Ectodermal cell (in vitro differentiated cells): Measurements from ENCODE around the gene PPFIA2. TPM values are rescaled to one million over a fixed set of nuclear protein-coding genes. Genes with fewer than 3 reads are reported as not detected.
A peak's percentile ranks its signal among the peaks of the same experiment; 100 is the strongest.

Experiments
- H3K27ac ChIP-seq: 2 replicates; pipeline ENCODE4 v1.7.0; 2013; ENCODE audit warnings: mild to moderate bottlenecking, low read depth, low read length; ENCODE audit not compliant: insufficient read depth, poor library complexity, severe bottlenecking
- H3K27me3 ChIP-seq: 2 replicates; pipeline ENCODE4 v1.7.0; 2013; ENCODE audit warnings: mild to moderate bottlenecking, low read length; ENCODE audit not compliant: insufficient read depth, control insufficient read depth, poor library complexity, severe bottlenecking
- H3K36me3 ChIP-seq: one replicate; pipeline ENCODE4 v1.7.0; 2013; ENCODE audit warnings: low read length; ENCODE audit not compliant: control insufficient read depth, insufficient read depth
- H3K4me1 ChIP-seq: one replicate; pipeline ENCODE4 v1.7.0; 2013; ENCODE audit warnings: low read length; ENCODE audit not compliant: control insufficient read depth, insufficient read depth
- H3K4me3 ChIP-seq: 2 replicates; pipeline ENCODE4 v1.7.0; 2013; ENCODE audit warnings: low read depth, low read length, control low read depth; ENCODE audit not compliant: insufficient read depth
- H3K9me3 ChIP-seq: 2 replicates; pipeline ENCODE4 v1.7.0; 2013; ENCODE audit warnings: mild to moderate bottlenecking, low read length, moderate library complexity; ENCODE audit not compliant: control insufficient read depth
- WGBS, 2 experiments: methylation state at CpG; one replicate each; pipeline ENCODE4 v1.1.7; 2013; ENCODE audit warnings: missing lambda C conversion rate in 2 of 2; 5-methylcytosine and 5-hydroxymethylcytosine counted together
- polyA plus RNA-seq, 4 experiments: library from polyadenylated mRNA; stranded (reverse); fragments of 50-300 nt; gene quantifications; one replicate each; pipeline ENCODE4 v1.2.3, GENCODE V29; 2013

PPFIA2 gene
- polyA plus RNA-seq (2013, experiment 1 of 4): 2.8 TPM
- polyA plus RNA-seq (2013, experiment 2 of 4): 1.5 TPM
- polyA plus RNA-seq (2013, experiment 3 of 4): 1.8 TPM
- 1.2 TPM for polyA plus RNA-seq (2013, experiment 4 of 4)

GRCh38 chr12:81759190-81760051 is at the start of gene PPFIA2:
TSS of gene PPFIA2 (minus strand) at chr12:81759350.
- WGBS, 2 experiments: 7 to 8% methylated on average over 31 to 34 of the region's 34 CpGs
- H3K27ac ChIP-seq: no peak within 1 kb of the TSS

DNA sequence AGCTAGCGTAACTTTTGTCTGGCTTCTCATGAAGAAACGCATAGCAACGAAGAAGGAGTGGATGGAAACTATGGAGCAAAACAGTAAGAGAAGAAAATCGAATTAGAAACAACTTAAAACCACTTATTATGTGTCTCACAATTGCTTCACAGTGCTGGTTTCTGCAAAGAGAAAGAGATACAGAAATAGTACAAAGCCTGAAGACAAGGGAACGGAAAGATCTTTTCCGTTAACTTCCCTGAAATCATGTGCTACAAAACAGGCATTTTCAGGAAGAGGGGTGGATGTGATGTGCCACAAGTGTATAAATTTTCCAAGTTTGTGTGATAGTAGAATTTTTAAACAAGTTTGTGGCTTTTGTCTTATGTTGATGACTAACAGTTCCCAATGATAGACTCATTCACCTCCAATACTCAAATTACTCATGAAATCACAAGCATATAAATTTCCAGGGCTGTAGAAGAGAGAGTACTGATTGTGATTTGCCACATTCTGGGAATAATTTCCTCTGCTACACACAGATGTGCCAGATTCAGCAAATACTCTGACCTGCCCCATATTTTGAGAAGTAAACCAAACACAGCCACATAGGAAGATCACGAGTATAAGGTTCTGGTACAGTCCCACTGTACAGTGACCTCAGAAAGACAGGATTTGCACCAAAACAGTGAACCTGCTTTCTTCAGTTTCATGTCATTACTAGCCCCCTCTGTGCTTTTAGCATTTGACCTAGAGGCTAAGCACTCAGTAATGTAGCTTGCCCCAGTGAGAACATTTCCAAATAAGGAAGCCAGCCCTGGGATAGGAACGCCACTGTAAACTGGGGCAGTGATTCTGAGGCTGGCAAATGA is 41.4 kb upstream of the PPFIA2 start:
- H3K27ac ChIP-seq: no peak overlapping the region
- H3K4me3 ChIP-seq: no peak overlapping the region
- H3K36me3 ChIP-seq: no peaks in the 10 kb centered on the region
- H3K9me3 ChIP-seq: no peaks in the 10 kb centered on the region
- H3K27me3 ChIP-seq: no peaks in the 10 kb centered on the region
- 81 to 82% methylated on average over 8 of the region's 8 CpGs for WGBS, 2 experiments
- no peaks in the 10 kb centered on the region for H3K4me1 ChIP-seq

More at GRCh38 chr12:81759190-81760051, at the start of gene PPFIA2:
- no peaks in the 10 kb centered on the region for H3K9me3 ChIP-seq
- H3K4me1 ChIP-seq: no peaks in the 10 kb centered on the region
- H3K27me3 ChIP-seq: peaks cover 37% of the 10 kb centered on the region
- no peaks in the 10 kb centered on the region for H3K36me3 ChIP-seq
- H3K4me3 ChIP-seq: peak within 1 kb of the TSS; percentile 63

DNA sequence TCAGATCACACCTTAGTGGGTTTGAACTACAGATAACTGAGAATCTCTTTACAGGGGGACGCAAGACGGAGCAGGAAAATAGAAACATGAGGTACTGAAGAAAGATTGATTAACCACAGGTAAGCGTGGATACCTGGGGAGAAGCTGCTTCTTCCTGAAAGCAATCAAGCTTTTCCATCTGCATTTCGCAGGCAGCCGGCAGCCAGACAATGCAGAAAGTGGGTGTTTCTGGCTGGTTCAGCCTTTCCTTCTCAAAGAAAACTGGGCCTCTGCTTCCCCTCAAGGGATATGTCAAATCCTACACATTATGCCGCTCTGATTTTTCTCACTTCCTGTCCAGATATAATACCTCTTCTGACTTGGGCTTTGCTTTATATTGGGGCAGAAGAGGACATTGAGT is 39.1 kb upstream of the PPFIA2 start:
- Histone ChIP-seq H3K36me3 (no peaks in the 10 kb centered on the region), H3K4me3 (no peak overlapping the region)
- WGBS, 2 experiments: 71 to 77% methylated on average over 5 to 6 of the region's 6 CpGs

DNA sequence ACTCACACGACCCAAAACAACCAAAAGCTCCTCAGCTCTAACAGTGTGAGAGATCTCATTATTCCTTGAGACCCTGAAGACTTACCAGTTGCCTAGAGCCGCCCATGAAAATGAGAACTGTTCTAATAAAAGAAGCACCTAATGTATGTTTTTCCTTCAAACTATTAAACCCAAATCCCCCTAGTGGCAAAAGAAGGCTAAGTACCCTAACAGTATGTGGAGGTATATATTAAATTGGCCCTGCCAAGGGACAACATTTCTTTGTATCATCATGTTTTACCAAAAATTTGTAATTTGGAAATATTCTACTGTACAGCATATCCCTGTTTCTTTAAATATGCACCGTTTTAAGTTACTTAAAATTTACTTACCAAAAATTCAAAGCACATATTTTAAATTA is 38.0 kb upstream of the PPFIA2 start:
- no peaks in the 10 kb centered on the region for H3K36me3 ChIP-seq
- H3K27ac ChIP-seq: no peak overlapping the region
- no peak overlapping the region for H3K4me3 ChIP-seq
- WGBS, 2 experiments: 44 to 54% methylated on average over 2 to 3 of the region's 3 CpGs
- H3K4me1 ChIP-seq: no peaks in the 10 kb centered on the region
- no peaks in the 10 kb centered on the region for H3K9me3 ChIP-seq
- H3K27me3 ChIP-seq: no peaks in the 10 kb centered on the region

More for the DNA sequence above, 39.1 kb upstream of the PPFIA2 start:
- no peak overlapping the region for H3K27ac ChIP-seq
- no peaks in the 10 kb centered on the region for H3K9me3 ChIP-seq
- no peaks in the 10 kb centered on the region for H3K27me3 ChIP-seq
- no peaks in the 10 kb centered on the region for H3K4me1 ChIP-seq

DNA sequence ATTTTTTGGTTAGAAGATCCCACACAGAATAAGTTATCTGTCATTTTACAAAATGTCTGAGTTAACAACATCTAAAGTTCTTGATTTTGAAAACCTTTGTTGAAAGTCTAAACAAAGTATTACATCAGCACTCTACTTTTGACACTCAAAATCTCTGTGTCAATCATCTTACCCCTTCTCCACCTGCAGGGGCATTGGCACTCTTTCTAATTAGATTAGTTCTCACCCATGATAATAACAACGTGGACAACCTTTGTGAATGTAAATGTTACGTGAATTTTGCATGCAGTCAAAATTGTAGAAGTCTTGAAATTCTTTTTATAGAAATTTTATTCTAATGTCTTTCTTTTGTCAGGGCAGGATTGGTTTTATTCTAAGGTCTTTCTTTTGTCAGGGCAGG is 33.5 kb upstream of the PPFIA2 start:
- Histone ChIP-seq H3K36me3 (no peaks in the 10 kb centered on the region), H3K4me3 (no peak overlapping the region), H3K27ac (no peak overlapping the region), H3K4me1 (no peaks in the 10 kb centered on the region), H3K9me3 (no peaks in the 10 kb centered on the region), H3K27me3 (no peaks in the 10 kb centered on the region)
- WGBS, 2 experiments: 89 to 100% methylated on average over 1 to 2 of the region's 2 CpGs

- H3K4me1 ChIP-seq: no peaks in the 10 kb centered on the region
- no peak overlapping the region for H3K4me3 ChIP-seq
- H3K27ac ChIP-seq: no peak overlapping the region
- no peaks in the 10 kb centered on the region for H3K36me3 ChIP-seq
- H3K9me3 ChIP-seq: no peaks in the 10 kb centered on the region
- no peaks in the 10 kb centered on the region for H3K27me3 ChIP-seq
Measured at GRCh38 chr12:81779216-81779615, 20.1 kb upstream of the PPFIA2 start.

- Histone ChIP-seq H3K4me3 (no peak overlapping the region), H3K27me3 (no peaks in the 10 kb centered on the region), H3K9me3 (no peaks in the 10 kb centered on the region), H3K4me1 (no peaks in the 10 kb centered on the region), H3K36me3 (no peaks in the 10 kb centered on the region), H3K27ac (no peak overlapping the region)
- 78 to 89% methylated on average over 1 of the region's 2 CpGs for WGBS, 2 experiments
Measured at GRCh38 chr12:81778719-81779118, 19.6 kb upstream of the PPFIA2 start.

DNA sequence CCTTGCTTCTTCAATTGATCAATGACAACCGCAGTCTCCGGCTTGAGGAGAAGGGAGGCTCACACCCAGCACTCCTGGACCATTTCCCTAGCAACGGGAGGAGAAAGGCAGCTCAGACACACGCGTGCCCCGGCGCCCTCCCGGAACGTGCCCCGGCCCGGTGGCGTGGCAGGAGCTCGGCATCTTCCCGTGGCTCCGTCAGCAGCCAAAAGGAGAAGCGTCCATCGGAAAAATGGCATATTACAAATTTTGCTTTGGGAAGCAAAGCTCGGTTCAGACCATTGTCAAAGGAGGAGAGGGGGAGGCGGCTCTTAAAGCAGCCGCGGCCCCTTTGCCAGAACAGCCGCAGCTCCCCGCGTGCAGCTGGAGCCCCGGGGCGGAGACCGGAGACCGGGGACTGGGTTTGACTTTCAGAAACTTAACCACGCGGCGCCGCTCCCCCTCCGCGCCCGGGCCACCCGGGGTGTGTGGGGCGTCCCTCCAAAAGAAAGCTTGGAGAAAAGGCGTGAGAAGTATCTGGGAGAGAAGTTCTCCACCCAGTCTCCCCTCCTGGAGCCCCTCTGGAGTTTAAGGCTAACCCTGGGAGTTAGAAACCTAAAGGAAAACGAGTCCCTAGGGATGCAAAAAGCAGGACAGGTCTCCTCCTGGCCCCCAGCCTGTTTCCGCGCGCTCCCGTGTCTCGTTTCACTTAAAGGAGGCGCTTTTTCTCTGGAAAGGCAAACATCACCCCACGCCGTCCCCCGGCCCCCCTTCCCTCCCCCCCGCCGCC is 545 bp downstream of the PPFIA2 start:
- H3K27me3 ChIP-seq: peaks cover 37% of the 10 kb centered on the region
- 0% methylated on average over 44 to 45 of the region's 50 CpGs for WGBS, 2 experiments
- H3K27ac ChIP-seq: no peak overlapping the region

DNA sequence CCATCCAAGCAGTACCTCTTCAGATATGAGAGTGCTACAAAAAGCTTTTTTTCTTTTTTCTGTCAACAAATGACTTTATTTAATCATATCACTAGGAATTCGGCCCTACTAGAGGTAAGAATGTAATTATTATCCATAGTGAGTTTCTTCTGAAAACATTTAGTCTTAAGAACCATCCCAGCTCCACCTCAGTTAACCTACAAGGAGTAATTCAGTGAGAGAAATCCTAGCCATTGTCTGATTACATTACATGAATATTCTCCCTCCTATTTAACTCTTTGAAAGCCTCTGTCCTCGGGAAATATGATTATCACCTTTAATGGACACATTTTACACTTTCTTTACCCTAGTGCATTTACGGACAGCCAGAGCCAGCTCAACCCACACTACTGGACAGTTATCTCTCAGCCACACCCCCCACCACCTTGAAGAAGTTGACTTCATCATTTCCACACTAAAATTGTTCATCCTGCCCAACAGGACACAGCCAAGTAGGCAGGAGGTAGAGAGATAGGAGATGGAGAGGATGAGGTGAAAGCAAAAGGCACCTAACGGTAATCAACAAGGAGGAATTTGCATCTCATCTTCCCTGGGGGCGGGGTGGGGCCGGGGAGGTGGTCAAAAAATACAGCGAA is 1.3 kb downstream of the PPFIA2 start:
- WGBS, 2 experiments: 14 to 15% methylated on average over 6 to 7 of the region's 7 CpGs
- Histone ChIP-seq H3K4me1 (no peaks in the 10 kb centered on the region), H3K36me3 (no peaks in the 10 kb centered on the region), H3K27me3 (peaks cover 37% of the 10 kb centered on the region), H3K9me3 (no peaks in the 10 kb centered on the region), H3K4me3 (peak overlapping the region; percentile 63), H3K27ac (no peak overlapping the region)

More for the DNA sequence above, 545 bp downstream of the PPFIA2 start:
- Histone ChIP-seq H3K4me3 (peak overlapping the region; percentile 63), H3K9me3 (no peaks in the 10 kb centered on the region), H3K4me1 (no peaks in the 10 kb centered on the region), H3K36me3 (no peaks in the 10 kb centered on the region)
